BE2C (cell line): ENCODE data around the gene DHRS3.
A peak's percentile ranks its signal among the peaks of the same experiment; 100 is the strongest.

Experiments
- DNase-seq: peaks from one replicate; pipeline ENCODE4 v3.0.0-alpha.2; 2020
- H3K27me3 ChIP-seq: fragments of 250-450 bp; sonication (Bioruptor Pico); 2 replicates; pipeline ENCODE4 v1.5.1; 2020; ENCODE audit warnings: mild to moderate bottlenecking
- H3K36me3 ChIP-seq: fragments of 250-450 bp; sonication (Bioruptor Pico); 2 replicates; pipeline ENCODE4 v1.5.1; 2020; ENCODE audit warnings: mild to moderate bottlenecking
- H3K4me1 ChIP-seq: fragments of 250-450 bp; sonication (Bioruptor Pico); 2 replicates; pipeline ENCODE4 v1.5.1; 2020
- H3K4me3 ChIP-seq: 2 replicates; pipeline ENCODE4 v1.5.1; 2011; ENCODE audit warnings: low read depth, low read length
- H3K9me3 ChIP-seq: fragments of 250-450 bp; sonication (Bioruptor Pico); 2 replicates; pipeline ENCODE4 v1.5.1; 2020
- TF ChIP-seq, protein P1 (sequence below): IDR thresholded peaks from 2 replicates; pipeline ENCODE4 v1.5.1; 2012; ENCODE audit warnings: mild to moderate bottlenecking, low read depth, low read length

Gene DHRS3

GRCh38 chr1:12600335-12600734, 17.7 kb downstream of the DHRS3 start:
- TF ChIP-seq, protein P1, sequence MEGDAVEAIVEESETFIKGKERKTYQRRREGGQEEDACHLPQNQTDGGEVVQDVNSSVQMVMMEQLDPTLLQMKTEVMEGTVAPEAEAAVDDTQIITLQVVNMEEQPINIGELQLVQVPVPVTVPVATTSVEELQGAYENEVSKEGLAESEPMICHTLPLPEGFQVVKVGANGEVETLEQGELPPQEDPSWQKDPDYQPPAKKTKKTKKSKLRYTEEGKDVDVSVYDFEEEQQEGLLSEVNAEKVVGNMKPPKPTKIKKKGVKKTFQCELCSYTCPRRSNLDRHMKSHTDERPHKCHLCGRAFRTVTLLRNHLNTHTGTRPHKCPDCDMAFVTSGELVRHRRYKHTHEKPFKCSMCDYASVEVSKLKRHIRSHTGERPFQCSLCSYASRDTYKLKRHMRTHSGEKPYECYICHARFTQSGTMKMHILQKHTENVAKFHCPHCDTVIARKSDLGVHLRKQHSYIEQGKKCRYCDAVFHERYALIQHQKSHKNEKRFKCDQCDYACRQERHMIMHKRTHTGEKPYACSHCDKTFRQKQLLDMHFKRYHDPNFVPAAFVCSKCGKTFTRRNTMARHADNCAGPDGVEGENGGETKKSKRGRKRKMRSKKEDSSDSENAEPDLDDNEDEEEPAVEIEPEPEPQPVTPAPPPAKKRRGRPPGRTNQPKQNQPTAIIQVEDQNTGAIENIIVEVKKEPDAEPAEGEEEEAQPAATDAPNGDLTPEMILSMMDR, result no peak
- Histone ChIP-seq H3K9me3 (no peaks in the 10 kb centered on the region), H3K4me3 (no peak overlapping the region), H3K27me3 (no peaks in the 10 kb centered on the region), H3K4me1 (no peaks in the 10 kb centered on the region; the same call in 1 of the 2 replicates), H3K36me3 (no peaks in the 10 kb centered on the region)
- no peak for DNase-seq

- no peaks in the 10 kb centered on the region for H3K27me3 ChIP-seq
- no peaks in the 10 kb centered on the region; the same call in 1 of the 2 replicates for H3K4me1 ChIP-seq
- H3K9me3 ChIP-seq, result no peaks in the 10 kb centered on the region
- H3K36me3 ChIP-seq, result no peaks in the 10 kb centered on the region
- no peak for DNase-seq
- TF ChIP-seq, protein P1, result no peak
- H3K4me3 ChIP-seq, result no peak overlapping the region
Observed at GRCh38 chr1:12599657-12600056, 18.4 kb downstream of the DHRS3 start.

DNA sequence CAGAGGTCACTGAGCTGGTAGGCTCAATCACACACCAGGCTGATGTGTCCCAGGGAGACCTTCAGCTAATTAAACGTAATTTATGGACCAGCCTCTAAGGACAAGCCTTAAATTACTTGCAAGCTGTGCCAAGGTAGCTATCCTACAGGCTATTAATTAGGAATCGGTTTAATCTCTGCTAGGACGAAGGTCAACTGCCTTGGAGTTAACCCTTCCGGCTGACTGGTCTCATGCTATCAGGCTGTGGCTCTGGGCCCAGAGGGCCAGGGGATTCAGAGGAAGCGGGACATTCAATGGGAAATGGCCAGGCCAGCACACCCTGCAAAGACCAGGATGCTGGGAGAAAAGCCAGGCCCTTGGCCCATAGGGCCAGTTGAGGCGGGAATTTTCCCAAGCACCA, 19.0 kb downstream of the DHRS3 start:
- no peaks in the 10 kb centered on the region for H3K9me3 ChIP-seq
- H3K4me1 ChIP-seq, result no peaks in the 10 kb centered on the region
- H3K4me3 ChIP-seq, result no peak overlapping the region
- H3K27me3 ChIP-seq, result no peaks in the 10 kb centered on the region
- TF ChIP-seq, protein P1, result no peak
- no peak for DNase-seq
- no peaks in the 10 kb centered on the region for H3K36me3 ChIP-seq

DNA sequence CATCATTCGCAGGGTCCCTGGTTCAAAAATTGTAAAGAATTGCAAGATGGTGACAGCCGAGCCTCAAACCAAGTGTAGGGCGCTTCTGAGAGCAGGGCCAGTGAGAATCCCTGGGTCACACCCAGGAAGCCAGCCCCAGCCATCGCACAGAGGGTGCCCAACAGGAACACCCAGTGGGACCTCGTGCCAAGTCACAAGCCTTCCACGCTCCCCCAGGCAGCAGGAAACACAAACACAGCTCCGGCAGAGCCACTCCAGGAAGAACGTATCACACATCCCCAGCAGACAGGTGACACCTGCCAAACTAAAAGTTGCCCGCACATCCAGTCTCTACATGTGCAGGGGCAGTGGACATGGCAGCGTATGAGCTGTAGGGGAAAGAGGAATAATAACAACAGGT, 20.2 kb downstream of the DHRS3 start:
- Histone ChIP-seq H3K4me3 (no peak overlapping the region), H3K4me1 (no peaks in the 10 kb centered on the region), H3K27me3 (no peaks in the 10 kb centered on the region), H3K9me3 (no peaks in the 10 kb centered on the region), H3K36me3 (no peaks in the 10 kb centered on the region)
- TF ChIP-seq, protein P1, result no peak
- DNase-seq, result no peak

- H3K27me3 ChIP-seq, result no peaks in the 10 kb centered on the region
- H3K9me3 ChIP-seq, result no peaks in the 10 kb centered on the region
- H3K4me1 ChIP-seq, result no peaks in the 10 kb centered on the region
- TF ChIP-seq, protein P1, result no peak
- H3K4me3 ChIP-seq, result peak overlapping the region; percentile 44
- peak; percentile 48 for DNase-seq
- H3K36me3 ChIP-seq, result no peaks in the 10 kb centered on the region
Observed at GRCh38 chr1:12596007-12596821, 21.8 kb downstream of the DHRS3 start.

GRCh38 chr1:12595757-12596006, 22.3 kb downstream of the DHRS3 start:
- H3K9me3 ChIP-seq, result no peaks in the 10 kb centered on the region
- DNase-seq, result no peak
- TF ChIP-seq, protein P1, result no peak
- peak overlapping the region; percentile 44 for H3K4me3 ChIP-seq
- no peaks in the 10 kb centered on the region for H3K4me1 ChIP-seq
- no peaks in the 10 kb centered on the region for H3K27me3 ChIP-seq
- H3K36me3 ChIP-seq, result no peaks in the 10 kb centered on the region
